ENCODE measurements around the gene TMEM69.
"Not testable (repeated sequence)": the region's sequence is repeated elsewhere in the genome, so short reads cannot be mapped to it uniquely, and the experiment has no call there.

Gene TMEM69

DNA sequence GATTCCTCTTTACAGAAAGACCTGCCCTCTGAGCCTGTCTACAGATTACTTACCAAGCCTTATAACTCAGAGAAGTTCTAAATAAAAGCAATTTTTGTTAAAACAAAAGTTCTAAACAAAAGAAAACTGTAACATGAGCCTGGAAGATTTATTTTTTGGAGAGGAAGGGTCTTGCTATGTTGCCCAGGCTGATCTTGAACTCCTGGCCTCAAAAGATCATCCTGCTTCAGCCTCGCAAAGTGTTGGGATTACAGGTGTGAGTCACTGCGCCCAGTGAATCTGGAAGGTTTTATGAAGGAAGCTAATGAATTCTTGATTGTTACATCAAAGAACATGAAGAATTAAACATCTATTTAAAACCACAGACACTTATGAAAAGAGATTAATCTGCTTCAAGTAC is 28.8 kb upstream of the TMEM69 start:
- peaks cover 53 to 55% of the 10 kb centered on the region in 2 donors for H3K36me3 ChIP-seq (ENCODE audit: control insufficient read depth in 2 of 2, insufficient read depth in 2 of 2, low read length in 2 of 2)
- no peak overlapping the region for H3K27ac ChIP-seq (ENCODE audit: low read depth in 2 of 2, low read length in 2 of 2)
- no peaks in the 10 kb centered on the region for H3K27me3 ChIP-seq (ENCODE audit: control insufficient read depth in 2 of 2, insufficient read depth in 2 of 2, low read length in 2 of 2)
- H3K4me3 ChIP-seq (ENCODE audit: low read length in 2 of 2) = no peak overlapping the region
- no peaks in the 10 kb centered on the region for H3K9me3 ChIP-seq (ENCODE audit: control insufficient read depth in 2 of 2, low read length in 2 of 2)
- no peak overlapping the region for H3K9ac ChIP-seq (ENCODE audit: low read depth in 1 of 2, low read length in 2 of 2)
- H3K4me1 ChIP-seq (ENCODE audit: control insufficient read depth in 2 of 2, insufficient read depth in 2 of 2, low read length in 2 of 2) = peaks cover 6 to 16% of the 10 kb centered on the region in 2 donors

DNA sequence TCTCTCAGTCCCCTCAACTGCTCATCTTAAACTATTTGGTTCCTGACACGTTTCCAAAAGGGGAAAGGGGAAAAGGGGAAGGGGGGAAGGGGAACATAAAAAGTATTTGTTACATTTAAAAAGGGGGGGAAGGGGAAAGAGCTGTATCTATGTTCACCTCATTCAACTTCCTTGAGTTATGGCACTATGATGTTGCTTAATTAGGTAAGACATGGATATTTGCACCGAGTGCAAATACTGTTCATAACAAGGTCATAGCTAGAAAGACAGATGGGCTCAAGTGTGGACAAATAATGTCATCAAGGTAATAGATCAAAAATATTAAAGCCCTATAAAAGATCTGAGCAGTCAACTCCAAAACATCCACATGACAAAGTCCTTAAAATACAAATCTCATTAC is 27.6 kb upstream of the TMEM69 start:
- Histone ChIP-seq H3K36me3 (ENCODE audit: control insufficient read depth in 2 of 2, insufficient read depth in 2 of 2, low read length in 2 of 2) (peaks cover 41 to 44% of the 10 kb centered on the region in 2 donors), H3K9me3 (ENCODE audit: control insufficient read depth in 2 of 2, low read length in 2 of 2) (no peaks in the 10 kb centered on the region), H3K4me1 (ENCODE audit: control insufficient read depth in 2 of 2, insufficient read depth in 2 of 2, low read length in 2 of 2) (peaks cover 6 to 16% of the 10 kb centered on the region in 2 donors), H3K9ac (ENCODE audit: low read depth in 1 of 2, low read length in 2 of 2) (no peak overlapping the region), H3K27me3 (ENCODE audit: control insufficient read depth in 2 of 2, insufficient read depth in 2 of 2, low read length in 2 of 2) (no peaks in the 10 kb centered on the region), H3K4me3 (ENCODE audit: low read length in 2 of 2) (no peak overlapping the region), H3K27ac (ENCODE audit: low read depth in 2 of 2, low read length in 2 of 2) (no peak overlapping the region)

DNA sequence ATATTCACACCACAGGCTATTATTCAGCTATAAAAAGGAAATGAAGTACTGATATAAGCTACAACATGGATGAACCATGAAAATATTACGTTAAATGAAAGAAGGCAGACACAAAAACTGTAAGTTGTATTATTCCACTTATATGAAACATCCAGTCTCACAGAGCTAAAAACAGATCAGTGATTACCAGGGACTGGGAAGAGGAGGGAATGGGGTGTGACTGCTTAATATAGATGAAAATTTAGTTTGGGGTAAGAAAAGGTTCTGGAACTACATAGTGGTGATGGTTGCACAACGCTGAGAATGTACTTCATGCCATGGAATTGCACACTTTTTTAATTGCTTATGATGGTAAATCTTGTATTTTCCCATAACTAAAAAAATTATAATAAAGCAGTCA is 21.1 kb upstream of the TMEM69 start:
- no peaks in the 10 kb centered on the region for H3K9me3 ChIP-seq (ENCODE audit: control insufficient read depth in 2 of 2, low read length in 2 of 2)
- peaks cover 3 to 5% of the 10 kb centered on the region in 2 donors for H3K4me1 ChIP-seq (ENCODE audit: control insufficient read depth in 2 of 2, insufficient read depth in 2 of 2, low read length in 2 of 2)

DNA sequence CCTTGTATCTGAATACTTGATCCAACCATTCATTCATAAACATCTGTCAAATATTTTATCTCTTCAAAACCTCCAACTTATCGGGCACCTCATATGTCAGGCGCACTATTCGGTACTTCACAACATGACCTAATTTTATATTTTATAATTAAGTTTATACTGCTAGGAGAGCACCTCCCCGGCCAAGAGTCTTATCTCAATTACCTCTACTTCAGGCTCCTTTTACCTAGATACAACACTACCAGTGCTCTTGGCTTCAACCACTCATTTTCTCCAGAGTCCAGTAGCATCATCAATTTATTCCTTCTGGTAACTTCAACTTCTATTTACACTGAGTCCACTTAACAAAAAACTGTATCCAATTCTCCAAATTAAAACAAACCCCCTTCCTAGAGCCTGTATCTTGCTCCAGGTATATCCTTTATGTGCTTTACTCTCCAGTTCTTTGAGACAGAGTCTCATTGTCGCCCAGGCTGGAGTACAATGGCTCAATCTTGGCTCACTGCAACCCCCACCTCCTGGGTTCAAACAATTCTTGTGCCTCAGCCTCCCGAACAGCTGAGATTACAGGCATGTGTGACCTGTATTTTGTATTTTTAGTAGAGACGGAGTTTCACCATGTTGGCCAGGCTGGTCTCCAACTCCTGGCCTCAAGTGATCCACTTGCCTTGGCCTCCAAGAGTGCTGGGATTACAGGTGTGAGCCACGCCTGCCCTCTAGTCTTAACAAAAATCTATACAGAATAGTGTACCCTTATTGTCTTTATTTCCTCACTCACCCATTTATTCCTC is 20.5 kb upstream of the TMEM69 start:
- Histone ChIP-seq H3K9me3 (ENCODE audit: control insufficient read depth in 2 of 2, low read length in 2 of 2) (no peaks in the 10 kb centered on the region), H3K36me3 (ENCODE audit: control insufficient read depth in 2 of 2, insufficient read depth in 2 of 2, low read length in 2 of 2) (peaks cover 1 to 3% of the 10 kb centered on the region in 2 donors), H3K27ac (ENCODE audit: low read depth in 2 of 2, low read length in 2 of 2) (no peak overlapping the region), H3K27me3 (ENCODE audit: control insufficient read depth in 2 of 2, insufficient read depth in 2 of 2, low read length in 2 of 2) (no peaks in the 10 kb centered on the region), H3K4me1 (ENCODE audit: control insufficient read depth in 2 of 2, insufficient read depth in 2 of 2, low read length in 2 of 2) (peaks cover 3 to 5% of the 10 kb centered on the region in 2 donors), H3K4me3 (ENCODE audit: low read length in 2 of 2) (no peak overlapping the region), H3K9ac (ENCODE audit: low read depth in 1 of 2, low read length in 2 of 2) (no peak overlapping the region)

More for the DNA sequence above, 21.1 kb upstream of the TMEM69 start:
- H3K27me3 ChIP-seq (ENCODE audit: control insufficient read depth in 2 of 2, insufficient read depth in 2 of 2, low read length in 2 of 2) = no peaks in the 10 kb centered on the region
- no peak overlapping the region for H3K9ac ChIP-seq (ENCODE audit: low read depth in 1 of 2, low read length in 2 of 2)
- no peak overlapping the region for H3K4me3 ChIP-seq (ENCODE audit: low read length in 2 of 2)
- peaks cover 0 to 3% of the 10 kb centered on the region in 2 donors for H3K36me3 ChIP-seq (ENCODE audit: control insufficient read depth in 2 of 2, insufficient read depth in 2 of 2, low read length in 2 of 2)
- no peak overlapping the region for H3K27ac ChIP-seq (ENCODE audit: low read depth in 2 of 2, low read length in 2 of 2)

DNA sequence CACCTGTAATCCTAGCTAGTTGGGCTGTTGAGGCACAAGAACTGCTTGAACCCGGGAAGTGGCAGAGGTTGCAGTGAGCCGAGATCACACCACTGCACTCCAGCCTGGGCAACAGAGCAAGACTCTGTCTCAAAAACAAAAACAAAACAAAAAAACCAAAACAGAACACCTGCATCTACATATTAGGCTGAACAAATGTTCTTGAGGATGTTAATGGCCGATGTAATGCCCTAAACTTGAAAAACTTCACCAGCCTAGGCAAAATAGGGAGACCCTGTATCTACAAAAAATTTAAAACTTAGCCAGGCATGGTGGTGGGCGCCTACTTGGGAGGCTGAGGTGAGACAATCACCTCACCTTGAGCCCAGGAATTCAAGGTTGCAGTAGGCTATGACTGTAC is 19.5 kb upstream of the TMEM69 start:
- peaks cover 3 to 5% of the 10 kb centered on the region in 2 donors for H3K4me1 ChIP-seq (ENCODE audit: control insufficient read depth in 2 of 2, insufficient read depth in 2 of 2, low read length in 2 of 2)
- peaks cover 3 to 7% of the 10 kb centered on the region in 2 donors for H3K36me3 ChIP-seq (ENCODE audit: control insufficient read depth in 2 of 2, insufficient read depth in 2 of 2, low read length in 2 of 2)
- H3K9me3 ChIP-seq (ENCODE audit: control insufficient read depth in 2 of 2, low read length in 2 of 2) = no peaks in the 10 kb centered on the region
- H3K27ac ChIP-seq (ENCODE audit: low read depth in 2 of 2, low read length in 2 of 2) = no peak overlapping the region
- no peak overlapping the region for H3K9ac ChIP-seq (ENCODE audit: low read depth in 1 of 2, low read length in 2 of 2)
- no peaks in the 10 kb centered on the region for H3K27me3 ChIP-seq (ENCODE audit: control insufficient read depth in 2 of 2, insufficient read depth in 2 of 2, low read length in 2 of 2)
- H3K4me3 ChIP-seq (ENCODE audit: low read length in 2 of 2) = no peak overlapping the region

DNA sequence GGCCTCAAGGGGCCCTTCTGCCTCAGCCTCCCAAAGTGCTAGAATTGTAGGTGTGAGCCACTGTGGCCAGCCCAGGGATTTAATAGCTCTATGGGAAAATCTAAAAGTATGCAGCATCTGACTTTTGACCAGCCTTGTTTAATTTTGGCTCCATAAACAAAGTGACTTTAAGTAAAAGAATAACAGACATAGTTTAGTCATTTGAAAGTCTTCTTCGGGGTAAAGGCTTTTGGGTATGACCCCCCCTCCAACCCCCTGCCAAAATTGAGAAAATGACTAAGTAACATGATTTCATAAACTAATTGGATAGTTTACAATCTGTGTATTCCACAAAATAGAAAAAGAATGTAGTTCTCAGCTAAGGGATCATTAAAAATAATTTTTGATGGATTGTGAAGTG is 18.6 kb upstream of the TMEM69 start:
- no peak overlapping the region for H3K27ac ChIP-seq (ENCODE audit: low read depth in 2 of 2, low read length in 2 of 2)
- H3K4me1 ChIP-seq (ENCODE audit: control insufficient read depth in 2 of 2, insufficient read depth in 2 of 2, low read length in 2 of 2) = peaks cover 3 to 6% of the 10 kb centered on the region in 2 donors
- H3K36me3 ChIP-seq (ENCODE audit: control insufficient read depth in 2 of 2, insufficient read depth in 2 of 2, low read length in 2 of 2) = peaks cover 4 to 7% of the 10 kb centered on the region in 2 donors
- H3K9ac ChIP-seq (ENCODE audit: low read depth in 1 of 2, low read length in 2 of 2) = no peak overlapping the region
- H3K4me3 ChIP-seq (ENCODE audit: low read length in 2 of 2) = no peak overlapping the region
- H3K9me3 ChIP-seq (ENCODE audit: control insufficient read depth in 2 of 2, low read length in 2 of 2) = no peaks in the 10 kb centered on the region
- no peaks in the 10 kb centered on the region for H3K27me3 ChIP-seq (ENCODE audit: control insufficient read depth in 2 of 2, insufficient read depth in 2 of 2, low read length in 2 of 2)

DNA sequence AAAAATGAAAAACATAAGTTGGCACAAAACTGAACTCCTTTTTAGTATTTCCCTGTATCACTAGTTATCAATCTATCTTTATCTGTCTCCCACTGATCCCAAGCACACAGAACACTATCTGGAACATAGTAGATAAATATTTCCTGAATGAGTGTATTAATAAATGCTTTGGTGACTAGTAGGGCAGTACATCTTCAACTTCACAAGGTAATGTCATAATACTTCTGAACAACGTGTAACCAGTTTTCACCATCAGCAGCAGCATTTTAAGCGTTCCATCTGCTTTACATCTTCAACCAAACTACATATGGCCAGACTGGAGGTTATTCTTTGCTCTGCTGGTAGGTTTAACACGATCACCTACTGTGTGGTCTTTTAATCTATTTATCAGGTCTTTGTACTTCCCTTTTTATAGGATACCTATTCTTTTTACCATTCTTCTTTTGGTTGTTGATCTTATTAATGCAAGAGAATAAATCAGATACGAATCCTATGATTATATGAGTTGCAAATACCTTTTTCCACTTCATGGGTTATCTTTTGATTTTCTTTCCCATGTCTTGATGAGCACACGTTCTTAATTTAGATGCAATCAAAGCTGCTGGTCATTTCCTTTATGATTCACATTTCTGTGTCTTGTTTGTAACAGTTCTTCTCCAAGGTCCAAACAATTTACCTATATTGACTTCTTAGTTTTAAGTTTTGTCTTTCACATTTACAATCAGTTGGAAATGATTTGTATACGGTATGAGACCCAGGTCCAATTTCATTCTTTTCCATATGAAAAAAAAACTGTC is 17.9 kb upstream of the TMEM69 start:
- no peaks in the 10 kb centered on the region for H3K9me3 ChIP-seq (ENCODE audit: control insufficient read depth in 2 of 2, low read length in 2 of 2)
- no peaks in the 10 kb centered on the region for H3K27me3 ChIP-seq (ENCODE audit: control insufficient read depth in 2 of 2, insufficient read depth in 2 of 2, low read length in 2 of 2)
- peaks cover 3 to 12% of the 10 kb centered on the region in 2 donors for H3K4me1 ChIP-seq (ENCODE audit: control insufficient read depth in 2 of 2, insufficient read depth in 2 of 2, low read length in 2 of 2)
- no peak overlapping the region for H3K27ac ChIP-seq (ENCODE audit: low read depth in 2 of 2, low read length in 2 of 2)
- no peak overlapping the region for H3K4me3 ChIP-seq (ENCODE audit: low read length in 2 of 2)
- H3K36me3 ChIP-seq (ENCODE audit: control insufficient read depth in 2 of 2, insufficient read depth in 2 of 2, low read length in 2 of 2) = peaks cover 7% of the 10 kb centered on the region in 2 donors
- no peak overlapping the region for H3K9ac ChIP-seq (ENCODE audit: low read depth in 1 of 2, low read length in 2 of 2)

DNA sequence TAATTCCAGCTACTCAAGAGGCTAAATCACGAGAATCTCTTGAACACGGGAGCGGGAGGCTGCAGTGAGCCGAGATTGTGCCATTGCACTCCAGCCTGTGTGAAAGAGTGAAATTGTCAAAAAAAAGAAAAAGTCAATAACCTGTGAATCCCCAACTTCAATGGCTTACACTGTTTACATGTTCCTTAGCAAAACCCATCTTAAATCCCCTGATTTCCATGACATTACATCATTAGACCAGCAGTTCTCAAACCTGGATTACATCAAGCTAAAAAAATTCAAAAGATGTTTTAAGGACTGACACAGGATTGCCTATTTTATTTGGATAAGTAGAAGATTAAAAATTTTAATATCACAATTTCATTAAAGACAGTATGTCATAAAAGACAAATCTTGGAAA is 14.0 kb upstream of the TMEM69 start:
- peaks cover 4 to 25% of the 10 kb centered on the region in 2 donors for H3K4me1 ChIP-seq (ENCODE audit: control insufficient read depth in 2 of 2, insufficient read depth in 2 of 2, low read length in 2 of 2)
- H3K9me3 ChIP-seq (ENCODE audit: control insufficient read depth in 2 of 2, low read length in 2 of 2) = no peaks in the 10 kb centered on the region

DNA sequence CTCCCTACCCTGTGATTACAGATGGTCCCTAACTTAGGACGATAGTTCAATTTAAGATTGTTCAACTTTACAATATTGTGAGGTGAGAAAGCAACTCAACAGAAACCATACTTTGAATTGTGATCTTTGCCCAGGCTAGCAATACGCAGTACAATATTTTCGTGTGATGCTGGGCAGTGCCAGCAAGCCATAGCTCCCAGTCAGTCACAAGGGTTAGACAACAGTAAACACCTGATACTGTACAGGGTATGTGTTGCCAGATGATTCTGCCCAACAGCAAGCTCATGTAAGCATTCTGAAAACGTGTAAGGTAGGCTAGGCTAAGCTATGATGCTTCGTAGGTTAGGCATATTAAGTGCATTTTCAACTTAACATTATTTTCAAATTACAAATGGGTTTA is 13.5 kb upstream of the TMEM69 start:
- H3K36me3 ChIP-seq (ENCODE audit: control insufficient read depth in 2 of 2, insufficient read depth in 2 of 2, low read length in 2 of 2) = peaks cover 7% of the 10 kb centered on the region in 2 donors
- H3K4me1 ChIP-seq (ENCODE audit: control insufficient read depth in 2 of 2, insufficient read depth in 2 of 2, low read length in 2 of 2) = peaks cover 10 to 25% of the 10 kb centered on the region in 2 donors
- H3K27ac ChIP-seq (ENCODE audit: low read depth in 2 of 2, low read length in 2 of 2) = no peak overlapping the region
- no peak overlapping the region for H3K4me3 ChIP-seq (ENCODE audit: low read length in 2 of 2)
- H3K9ac ChIP-seq (ENCODE audit: low read depth in 1 of 2, low read length in 2 of 2) = no peak overlapping the region
- H3K9me3 ChIP-seq (ENCODE audit: control insufficient read depth in 2 of 2, low read length in 2 of 2) = no peaks in the 10 kb centered on the region
- no peaks in the 10 kb centered on the region for H3K27me3 ChIP-seq (ENCODE audit: control insufficient read depth in 2 of 2, insufficient read depth in 2 of 2, low read length in 2 of 2)

More for the DNA sequence above, 14.0 kb upstream of the TMEM69 start:
- Histone ChIP-seq H3K36me3 (ENCODE audit: control insufficient read depth in 2 of 2, insufficient read depth in 2 of 2, low read length in 2 of 2) (peaks cover 7% of the 10 kb centered on the region in 2 donors), H3K9ac (ENCODE audit: low read depth in 1 of 2, low read length in 2 of 2) (no peak overlapping the region), H3K27me3 (ENCODE audit: control insufficient read depth in 2 of 2, insufficient read depth in 2 of 2, low read length in 2 of 2) (no peaks in the 10 kb centered on the region), H3K4me3 (ENCODE audit: low read length in 2 of 2) (no peak overlapping the region), H3K27ac (ENCODE audit: low read depth in 2 of 2, low read length in 2 of 2) (no peak overlapping the region)

DNA sequence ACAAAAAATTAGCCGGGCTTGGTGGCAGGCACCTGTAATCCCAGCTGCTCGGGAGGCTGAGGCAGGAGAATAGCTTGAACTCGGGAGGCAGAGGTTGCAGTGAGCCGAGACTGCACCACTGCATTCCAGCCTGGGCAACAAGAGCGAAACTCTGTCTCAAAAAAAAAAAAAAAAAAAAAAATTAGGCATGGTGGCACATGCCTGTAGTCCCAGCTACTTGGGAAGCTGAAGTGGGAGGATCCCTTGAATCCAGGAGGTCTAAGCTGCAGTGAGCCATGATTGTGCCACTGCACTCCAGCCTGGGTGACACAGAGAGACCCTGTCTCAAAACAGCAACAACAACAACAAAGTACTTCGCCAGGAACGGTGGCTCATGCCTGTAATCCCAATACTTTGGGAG is 11.4 kb upstream of the TMEM69 start:
- not testable (repeated sequence) for H3K36me3 ChIP-seq (ENCODE audit: control insufficient read depth in 2 of 2, insufficient read depth in 2 of 2, low read length in 2 of 2); H3K27ac ChIP-seq (ENCODE audit: low read depth in 2 of 2, low read length in 2 of 2); H3K9me3 ChIP-seq (ENCODE audit: control insufficient read depth in 2 of 2, low read length in 2 of 2); H3K9ac ChIP-seq (ENCODE audit: low read depth in 1 of 2, low read length in 2 of 2); H3K4me3 ChIP-seq (ENCODE audit: low read length in 2 of 2); H3K27me3 ChIP-seq (ENCODE audit: control insufficient read depth in 2 of 2, insufficient read depth in 2 of 2, low read length in 2 of 2)
- peaks cover 22 to 41% of the 10 kb centered on the region in 2 donors for H3K4me1 ChIP-seq (ENCODE audit: control insufficient read depth in 2 of 2, insufficient read depth in 2 of 2, low read length in 2 of 2)

All from mucosa of rectum (tissue), 2 donors.